Measurements from ENCODE around the gene ESRRA.
A peak's percentile ranks its signal among the peaks of the same experiment; 100 is the strongest.
"Not testable (repeated sequence)": the region's sequence is repeated elsewhere in the genome, so short reads cannot be mapped to it uniquely, and the experiment has no call there.

Gene ESRRA

DNA sequence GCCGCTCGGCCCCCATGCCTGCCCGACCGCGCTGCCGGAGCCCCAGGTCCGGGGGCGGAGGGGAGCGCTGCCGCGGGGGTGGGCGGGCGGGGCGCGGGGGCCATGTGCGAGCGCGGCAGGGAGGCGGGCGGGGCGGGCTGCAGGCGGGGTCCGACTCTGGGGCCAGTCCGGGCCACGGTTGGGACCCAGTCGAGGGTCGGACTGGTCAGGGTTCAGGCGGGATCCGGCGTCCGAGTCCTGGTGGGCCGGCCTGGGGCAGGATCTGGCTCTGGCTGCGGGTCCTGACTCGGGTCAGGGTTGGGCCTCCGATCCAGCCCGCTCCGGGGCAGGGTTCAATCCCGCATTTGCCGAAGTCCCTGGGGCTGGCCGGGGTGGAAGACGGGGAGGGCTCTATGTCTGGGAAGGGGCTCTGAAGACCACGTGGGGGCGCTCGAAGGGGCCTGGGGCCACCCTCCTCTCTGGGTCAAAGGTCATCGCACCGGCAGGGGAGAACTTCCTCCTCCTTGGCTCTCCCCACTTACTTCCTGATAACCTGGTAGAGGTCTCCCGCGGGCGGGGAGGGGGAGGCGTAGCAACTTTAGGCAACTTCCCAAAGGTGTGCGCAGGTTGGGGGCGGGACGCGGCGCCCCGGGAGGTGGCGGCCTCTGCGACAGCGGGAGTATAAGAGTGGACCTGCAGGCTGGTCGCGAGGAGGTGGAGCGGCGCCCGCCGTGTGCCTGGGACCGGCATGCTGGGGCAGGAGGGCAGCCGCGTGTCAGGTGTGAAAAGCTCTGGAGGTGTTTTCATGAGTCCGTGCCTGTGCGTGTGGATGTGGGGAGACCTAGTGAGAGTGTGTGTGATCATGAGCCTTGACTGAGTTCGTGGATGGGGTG is 603 bp downstream of the ESRRA start:
- DNase-seq (ENCODE audit: low read depth): no peak
- peak overlapping the region; percentile 72 for H3K4me3 ChIP-seq (ENCODE audit: low read depth, low read length)

DNA sequence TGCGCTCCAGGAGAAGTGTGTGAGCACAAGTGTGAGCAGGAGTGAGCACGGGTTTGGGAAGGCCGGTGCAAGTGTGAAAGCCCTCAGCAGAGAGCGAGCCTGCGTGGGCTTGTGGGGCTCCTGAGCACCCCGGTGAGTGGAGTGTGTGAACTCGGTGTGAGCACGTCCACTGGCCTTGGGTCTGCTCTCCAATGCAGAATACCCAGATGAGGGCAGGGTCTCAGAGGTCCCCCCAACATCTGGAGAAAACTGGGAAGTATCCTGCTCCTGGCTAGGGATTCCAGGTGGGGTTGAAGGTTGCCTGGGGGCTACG is 1.2 kb downstream of the ESRRA start:
- peak overlapping the region; percentile 72 for H3K4me3 ChIP-seq (ENCODE audit: low read depth, low read length)
- DNase-seq (ENCODE audit: low read depth): no peak

DNA sequence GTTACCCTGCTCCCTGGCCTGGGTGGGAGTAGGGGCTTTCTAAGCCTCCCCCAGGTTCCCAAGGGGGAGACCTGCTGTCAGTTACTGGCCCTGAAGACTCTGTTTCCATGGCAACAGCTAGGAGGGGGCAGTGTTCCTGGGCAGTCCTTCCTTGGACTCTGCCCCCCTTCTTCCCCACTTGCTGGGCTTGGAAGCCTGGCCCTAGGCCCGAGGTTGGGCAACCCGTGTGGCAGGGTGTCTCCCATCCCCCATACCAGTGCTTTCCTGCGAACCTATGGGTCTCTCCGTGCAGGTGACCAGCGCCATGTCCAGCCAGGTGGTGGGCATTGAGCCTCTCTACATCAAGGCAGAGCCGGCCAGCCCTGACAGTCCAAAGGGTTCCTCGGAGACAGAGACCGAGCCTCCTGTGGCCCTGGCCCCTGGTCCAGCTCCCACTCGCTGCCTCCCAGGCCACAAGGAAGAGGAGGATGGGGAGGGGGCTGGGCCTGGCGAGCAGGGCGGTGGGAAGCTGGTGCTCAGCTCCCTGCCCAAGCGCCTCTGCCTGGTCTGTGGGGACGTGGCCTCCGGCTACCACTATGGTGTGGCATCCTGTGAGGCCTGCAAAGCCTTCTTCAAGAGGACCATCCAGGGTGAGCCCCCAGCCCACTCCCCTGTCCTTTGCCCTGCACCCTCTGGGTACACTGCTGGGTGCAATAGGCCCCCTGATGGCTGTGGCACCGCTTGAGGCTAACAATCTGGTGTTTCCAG is 1.7 kb downstream of the ESRRA start:
- peak overlapping the region; percentile 72 for H3K4me3 ChIP-seq (ENCODE audit: low read depth, low read length)
- no peak for DNase-seq (ENCODE audit: low read depth)

DNA sequence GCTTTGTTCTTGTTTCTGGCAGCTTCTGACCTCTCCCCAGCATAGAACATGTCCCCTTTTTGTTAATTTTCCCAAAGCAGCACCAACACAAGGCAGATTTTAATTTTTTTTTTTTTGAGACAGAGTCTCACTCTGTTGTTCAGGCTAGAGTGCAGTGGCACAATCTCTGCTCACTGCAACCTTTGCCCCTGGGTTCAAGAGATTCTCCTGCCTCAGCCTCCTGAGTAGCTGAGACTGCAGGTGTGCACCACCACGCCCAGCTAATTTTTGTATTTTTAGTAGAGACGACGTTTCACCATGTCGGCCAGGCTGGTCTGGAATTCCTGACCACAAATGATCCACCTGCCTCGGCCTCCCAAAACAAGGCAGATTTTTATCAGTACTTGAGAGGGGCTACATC is 2.5 kb downstream of the ESRRA start:
- not testable (repeated sequence) for H3K4me3 ChIP-seq (ENCODE audit: low read depth, low read length); DNase-seq (ENCODE audit: low read depth)

DNA sequence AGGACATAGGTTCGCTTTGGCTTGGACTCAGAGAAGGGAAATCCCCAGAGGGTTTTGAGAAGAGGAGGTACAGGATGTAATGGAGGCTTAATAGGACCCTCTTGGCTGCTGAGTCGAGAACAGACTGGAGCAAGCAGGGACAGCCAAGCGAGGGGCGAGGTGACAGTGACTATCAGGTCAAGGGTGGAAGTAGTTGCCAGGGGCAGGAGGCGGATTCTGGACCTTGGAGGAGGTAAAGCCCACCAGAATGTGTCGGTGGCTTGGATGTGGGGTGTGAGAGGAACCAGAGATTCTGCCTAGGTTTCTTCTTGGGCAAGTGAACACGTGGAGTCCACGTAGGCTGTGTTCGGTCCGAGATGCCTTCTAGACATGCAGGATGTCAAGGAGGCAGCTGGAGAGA is 7.6 kb downstream of the ESRRA start:
- DNase-seq (ENCODE audit: low read depth): no peak
- H3K4me3 ChIP-seq (ENCODE audit: low read depth, low read length): no peak overlapping the region

DNA sequence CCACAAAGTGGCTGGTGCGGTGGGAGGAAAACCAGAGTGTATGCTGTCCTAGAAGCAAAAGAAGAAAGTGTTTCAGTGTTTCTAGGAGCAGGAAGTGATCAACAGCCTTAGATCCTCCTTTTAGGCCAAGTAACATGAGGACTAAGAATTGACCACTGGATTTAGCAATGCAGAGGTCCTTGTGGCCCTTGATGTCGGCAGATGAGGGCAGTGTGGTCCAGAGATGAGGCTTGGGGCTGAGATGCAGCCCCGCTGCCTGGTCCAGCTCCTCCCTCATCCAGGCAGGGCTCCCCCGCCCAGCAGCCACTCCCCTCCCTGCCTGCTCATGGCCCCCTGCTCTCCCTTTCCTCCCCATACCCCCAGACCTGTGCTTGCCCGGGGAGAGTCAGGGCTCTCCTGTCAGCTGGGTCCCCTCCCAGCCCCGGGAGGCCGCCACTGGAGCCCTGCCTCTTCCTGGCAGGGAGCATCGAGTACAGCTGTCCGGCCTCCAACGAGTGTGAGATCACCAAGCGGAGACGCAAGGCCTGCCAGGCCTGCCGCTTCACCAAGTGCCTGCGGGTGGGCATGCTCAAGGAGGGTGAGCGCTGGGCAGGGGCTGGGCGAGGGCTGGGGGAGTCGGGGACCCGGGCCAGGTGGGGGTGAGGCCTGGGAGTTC is 8.3 kb downstream of the ESRRA start:
- no peak overlapping the region for H3K4me3 ChIP-seq (ENCODE audit: low read depth, low read length)

DNA sequence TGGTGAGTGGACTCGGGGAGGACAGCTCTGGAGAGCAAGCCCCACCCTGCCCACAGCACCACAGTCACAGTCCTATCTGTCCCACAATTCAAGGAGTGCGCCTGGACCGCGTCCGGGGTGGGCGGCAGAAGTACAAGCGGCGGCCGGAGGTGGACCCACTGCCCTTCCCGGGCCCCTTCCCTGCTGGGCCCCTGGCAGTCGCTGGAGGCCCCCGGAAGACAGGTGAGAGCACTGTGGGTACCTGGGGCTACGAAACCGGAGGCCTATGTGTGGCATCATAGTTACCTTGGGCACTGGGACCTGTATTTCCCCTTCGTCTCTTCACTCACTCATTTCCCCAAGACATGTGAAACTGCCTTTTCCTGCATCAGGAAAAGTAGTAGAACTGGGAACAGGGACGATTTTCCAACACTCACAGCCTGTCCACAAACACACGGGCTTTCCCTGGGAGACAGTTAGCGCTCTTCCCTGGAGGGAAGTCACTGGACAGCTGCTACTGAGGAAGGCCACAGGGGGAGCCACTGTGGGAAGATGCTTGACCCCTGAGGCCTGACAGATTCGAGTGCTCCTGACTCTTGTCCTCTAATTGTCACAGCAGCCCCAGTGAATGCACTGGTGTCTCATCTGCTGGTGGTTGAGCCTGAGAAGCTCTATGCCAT is 9.0 kb downstream of the ESRRA start:
- DNase-seq (ENCODE audit: low read depth): no peak
- H3K4me3 ChIP-seq (ENCODE audit: low read depth, low read length): no peak overlapping the region

More for the DNA sequence above, 8.3 kb downstream of the ESRRA start:
- no peak for DNase-seq (ENCODE audit: low read depth)

DNA sequence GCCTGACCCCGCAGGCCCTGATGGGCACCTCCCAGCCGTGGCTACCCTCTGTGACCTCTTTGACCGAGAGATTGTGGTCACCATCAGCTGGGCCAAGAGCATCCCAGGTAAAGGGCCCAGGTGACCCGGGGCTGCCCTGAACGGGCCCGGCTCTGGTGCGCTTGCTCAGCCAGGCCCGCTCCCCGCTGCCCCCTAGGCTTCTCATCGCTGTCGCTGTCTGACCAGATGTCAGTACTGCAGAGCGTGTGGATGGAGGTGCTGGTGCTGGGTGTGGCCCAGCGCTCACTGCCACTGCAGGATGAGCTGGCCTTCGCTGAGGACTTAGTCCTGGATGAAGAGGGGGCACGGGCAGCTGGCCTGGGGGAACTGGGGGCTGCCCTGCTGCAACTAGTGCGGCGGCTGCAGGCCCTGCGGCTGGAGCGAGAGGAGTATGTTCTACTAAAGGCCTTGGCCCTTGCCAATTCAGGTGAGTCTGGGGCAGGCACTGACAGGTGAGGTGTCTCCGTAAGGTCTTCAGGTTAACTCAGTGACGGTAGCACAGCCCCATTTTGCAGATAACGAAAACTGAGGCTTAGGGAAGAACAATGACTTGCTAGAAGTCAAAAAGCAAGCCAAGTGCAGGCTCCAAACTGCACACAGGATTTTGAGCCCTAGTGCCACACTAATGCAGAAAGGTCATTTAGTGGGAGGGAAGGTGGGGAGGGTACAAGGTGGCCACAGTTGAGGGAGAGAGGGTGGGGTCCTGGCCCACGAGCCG is 9.7 kb downstream of the ESRRA start:
- no peak overlapping the region for H3K4me3 ChIP-seq (ENCODE audit: low read depth, low read length)
- no peak for DNase-seq (ENCODE audit: low read depth)

DNA sequence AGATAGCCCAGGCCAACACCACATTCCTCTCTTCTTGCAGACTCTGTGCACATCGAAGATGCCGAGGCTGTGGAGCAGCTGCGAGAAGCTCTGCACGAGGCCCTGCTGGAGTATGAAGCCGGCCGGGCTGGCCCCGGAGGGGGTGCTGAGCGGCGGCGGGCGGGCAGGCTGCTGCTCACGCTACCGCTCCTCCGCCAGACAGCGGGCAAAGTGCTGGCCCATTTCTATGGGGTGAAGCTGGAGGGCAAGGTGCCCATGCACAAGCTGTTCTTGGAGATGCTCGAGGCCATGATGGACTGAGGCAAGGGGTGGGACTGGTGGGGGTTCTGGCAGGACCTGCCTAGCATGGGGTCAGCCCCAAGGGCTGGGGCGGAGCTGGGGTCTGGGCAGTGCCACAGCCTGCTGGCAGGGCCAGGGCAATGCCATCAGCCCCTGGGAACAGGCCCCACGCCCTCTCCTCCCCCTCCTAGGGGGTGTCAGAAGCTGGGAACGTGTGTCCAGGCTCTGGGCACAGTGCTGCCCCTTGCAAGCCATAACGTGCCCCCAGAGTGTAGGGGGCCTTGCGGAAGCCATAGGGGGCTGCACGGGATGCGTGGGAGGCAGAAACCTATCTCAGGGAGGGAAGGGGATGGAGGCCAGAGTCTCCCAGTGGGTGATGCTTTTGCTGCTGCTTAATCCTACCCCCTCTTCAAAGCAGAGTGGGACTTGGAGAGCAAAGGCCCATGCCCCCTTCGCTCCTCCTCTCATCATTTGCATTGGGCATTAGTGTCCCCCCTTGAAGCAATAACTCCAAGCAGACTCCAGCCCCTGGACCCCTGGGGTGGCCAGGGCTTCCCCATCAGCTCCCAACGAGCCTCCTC is 10.6 kb downstream of the ESRRA start:
- H3K4me3 ChIP-seq (ENCODE audit: low read depth, low read length); DNase-seq (ENCODE audit: low read depth): not testable (repeated sequence)

DNA sequence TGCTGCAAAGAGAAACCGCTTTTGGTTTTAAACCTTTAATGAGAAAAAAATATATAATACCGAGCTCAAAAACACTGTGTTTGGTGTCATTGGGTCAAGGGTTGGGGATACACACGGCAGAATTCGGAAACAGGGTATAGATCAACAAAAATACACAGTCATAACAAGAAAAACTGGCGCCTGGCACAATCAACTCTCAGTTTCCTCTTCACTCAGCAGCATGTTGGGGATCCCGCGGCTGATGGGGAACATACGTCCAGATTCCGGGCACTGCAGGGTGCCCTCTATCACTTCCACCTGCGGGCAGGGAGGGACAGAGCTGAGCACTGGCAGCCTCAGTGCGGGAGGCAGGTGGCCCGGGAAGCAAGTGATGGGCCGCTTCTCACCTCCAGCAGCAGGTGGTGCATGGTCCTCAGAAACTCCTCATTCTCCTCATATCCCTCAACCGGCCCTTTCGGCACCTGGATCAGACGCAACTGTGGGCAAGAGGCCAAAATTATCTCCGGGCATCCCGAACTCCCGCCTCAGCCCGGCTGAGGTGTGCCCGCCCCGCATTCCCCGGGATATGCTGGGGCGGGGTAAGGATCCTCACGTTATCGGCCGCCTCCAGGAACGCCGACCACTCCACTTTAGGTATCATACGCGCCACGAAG is 11.5 kb downstream of the ESRRA start:
- DNase-seq (ENCODE audit: low read depth): no peak
- H3K4me3 ChIP-seq (ENCODE audit: low read depth, low read length): peak overlapping the region; percentile 75

DNA sequence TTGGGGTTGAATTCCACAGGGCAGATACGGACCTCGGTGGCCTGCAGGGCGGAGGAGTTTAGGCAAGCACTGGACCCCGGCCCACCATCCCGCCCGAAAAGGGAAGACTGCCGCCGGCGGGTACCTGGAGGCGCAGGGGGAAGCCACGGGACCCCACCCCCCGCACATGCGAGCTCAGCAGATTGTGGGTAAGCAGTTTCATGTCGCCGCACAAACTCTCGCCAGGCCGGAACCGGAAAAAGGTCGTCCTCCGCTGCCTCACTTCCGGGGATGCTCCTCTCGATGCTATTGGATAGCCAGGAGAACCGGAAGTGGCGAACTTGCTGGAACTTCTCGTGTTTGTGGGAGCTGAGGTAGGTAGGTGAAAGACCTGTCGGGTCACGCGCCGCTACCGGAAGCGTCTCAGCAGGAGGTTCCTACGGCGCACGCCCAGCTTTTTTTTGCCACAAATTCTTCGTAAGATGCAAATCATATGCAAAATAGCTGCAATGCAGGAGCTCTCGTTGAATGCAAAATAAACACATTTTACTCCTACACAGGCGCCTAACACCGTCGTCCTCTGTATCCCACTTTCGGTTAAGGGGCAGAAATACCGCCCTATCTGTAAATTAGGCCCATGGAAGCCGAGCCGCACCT is 12.1 kb downstream of the ESRRA start, which contains the start of gene TRMT112:
TSS of gene TRMT112 (minus strand) at position 235 of the 636 bp plus-strand sequence. CDS start at position 202, 33 bp downstream.
- H3K4me3 ChIP-seq (ENCODE audit: low read depth, low read length): peak within 1 kb of the TSS; percentile 75
- DNase-seq (ENCODE audit: low read depth): peak; percentile 81

DNA sequence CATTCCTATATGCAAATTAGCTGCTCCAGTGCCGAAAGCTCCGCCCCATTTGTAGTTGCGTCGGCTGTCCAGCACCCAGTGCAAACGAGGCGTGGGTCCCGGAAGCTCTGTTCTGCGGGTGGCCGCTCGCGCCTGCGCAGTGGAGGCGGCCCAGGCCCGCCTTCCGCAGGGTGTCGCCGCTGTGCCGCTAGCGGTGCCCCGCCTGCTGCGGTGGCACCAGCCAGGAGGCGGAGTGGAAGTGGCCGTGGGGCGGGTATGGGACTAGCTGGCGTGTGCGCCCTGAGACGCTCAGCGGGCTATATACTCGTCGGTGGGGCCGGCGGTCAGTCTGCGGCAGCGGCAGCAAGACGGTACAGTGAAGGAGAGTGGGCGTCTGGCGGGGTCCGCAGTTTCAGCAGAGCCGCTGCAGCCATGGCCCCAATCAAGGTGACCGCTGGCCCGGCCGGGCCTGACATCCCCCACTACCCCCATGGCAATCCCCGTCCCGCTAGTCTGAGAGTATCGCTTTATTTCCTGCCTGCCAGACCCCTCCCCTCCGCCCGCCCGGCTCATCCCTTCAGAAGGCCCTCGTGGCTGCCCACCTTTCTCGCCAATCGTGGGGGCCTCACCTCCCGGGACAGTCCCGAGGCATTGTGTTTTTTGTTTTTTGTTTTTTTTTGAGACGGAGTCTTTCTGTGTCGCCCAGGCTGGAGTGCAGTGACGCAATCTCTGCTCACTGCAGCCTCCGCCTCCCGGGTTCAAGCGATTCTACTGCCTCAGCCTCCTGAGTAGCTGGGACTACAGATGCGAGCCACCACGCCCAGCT is 12.8 kb downstream of the ESRRA start, which contains the start of gene PRDX5:
TSS of gene PRDX5 (plus strand) at position 161 of the 805 bp plus-strand sequence. CDS start at position 256, 95 bp downstream.
- DNase-seq (ENCODE audit: low read depth): peak; percentile 76
- peak within 1 kb of the TSS; percentile 75 for H3K4me3 ChIP-seq (ENCODE audit: low read depth, low read length)

DNA sequence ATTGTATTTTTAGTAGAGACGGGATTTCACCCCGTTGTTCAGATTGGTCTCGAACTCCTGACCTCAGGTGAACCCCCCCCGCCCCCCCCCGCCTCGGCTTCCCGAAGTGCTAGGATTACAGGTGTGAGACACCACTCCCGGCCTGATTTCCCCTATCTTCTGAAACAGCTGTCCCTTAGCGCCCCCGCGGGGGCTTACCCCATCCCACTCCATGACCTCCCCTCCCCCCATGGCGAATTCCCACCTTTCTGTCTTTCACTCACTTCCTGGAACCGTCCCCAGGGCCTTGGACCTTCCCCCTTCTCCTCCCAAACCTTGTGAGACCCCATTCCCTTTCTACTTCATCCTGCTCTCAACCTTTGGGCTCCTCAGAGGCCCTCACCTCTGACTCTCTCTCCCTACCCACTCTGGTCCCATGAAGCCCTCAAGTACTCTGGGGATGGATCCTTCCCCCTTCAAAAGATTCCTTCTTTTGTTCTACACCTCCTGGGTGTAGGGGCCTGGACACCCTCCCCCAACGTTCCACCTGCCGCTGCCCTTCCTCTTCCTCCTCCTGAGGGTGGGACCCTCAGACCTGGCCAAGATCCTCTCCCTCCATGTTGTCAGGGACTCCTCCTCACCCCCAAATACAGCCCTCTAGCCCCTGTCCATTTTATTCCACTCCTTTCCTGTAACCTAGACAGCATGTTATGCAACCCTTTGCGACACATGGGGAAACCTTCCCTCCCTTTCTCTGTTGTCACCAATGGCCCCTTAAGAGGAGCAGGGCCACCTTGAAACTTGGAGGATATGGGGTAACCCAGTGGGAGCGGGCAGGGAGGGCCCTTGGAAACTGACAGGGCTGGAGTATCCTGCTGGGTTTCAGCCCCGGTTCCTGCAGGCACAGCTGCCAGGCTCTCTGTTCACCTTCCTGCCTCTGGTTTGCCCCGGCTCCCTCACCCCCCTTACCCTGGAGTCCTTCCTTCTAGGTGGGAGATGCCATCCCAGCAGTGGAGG is 13.7 kb downstream of the ESRRA start:
- H3K4me3 ChIP-seq (ENCODE audit: low read depth, low read length): peak overlapping the region; percentile 75
- DNase-seq (ENCODE audit: low read depth): no peak

DNA sequence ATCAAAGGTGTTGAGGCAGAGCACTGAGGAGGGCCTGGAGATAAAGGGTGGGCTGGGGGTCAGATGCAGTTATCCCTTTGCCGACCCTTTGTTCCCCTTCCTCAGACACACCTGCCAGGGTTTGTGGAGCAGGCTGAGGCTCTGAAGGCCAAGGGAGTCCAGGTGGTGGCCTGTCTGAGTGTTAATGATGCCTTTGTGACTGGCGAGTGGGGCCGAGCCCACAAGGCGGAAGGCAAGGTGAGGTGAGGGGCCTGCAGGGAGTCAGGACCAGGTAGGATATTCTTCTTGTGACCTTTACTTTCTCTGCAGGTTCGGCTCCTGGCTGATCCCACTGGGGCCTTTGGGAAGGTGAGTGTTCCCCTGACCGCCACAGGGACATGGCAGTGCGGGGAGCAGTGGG is 15.2 kb downstream of the ESRRA start:
- no peak for DNase-seq (ENCODE audit: low read depth)
- no peak overlapping the region for H3K4me3 ChIP-seq (ENCODE audit: low read depth, low read length)

DNA sequence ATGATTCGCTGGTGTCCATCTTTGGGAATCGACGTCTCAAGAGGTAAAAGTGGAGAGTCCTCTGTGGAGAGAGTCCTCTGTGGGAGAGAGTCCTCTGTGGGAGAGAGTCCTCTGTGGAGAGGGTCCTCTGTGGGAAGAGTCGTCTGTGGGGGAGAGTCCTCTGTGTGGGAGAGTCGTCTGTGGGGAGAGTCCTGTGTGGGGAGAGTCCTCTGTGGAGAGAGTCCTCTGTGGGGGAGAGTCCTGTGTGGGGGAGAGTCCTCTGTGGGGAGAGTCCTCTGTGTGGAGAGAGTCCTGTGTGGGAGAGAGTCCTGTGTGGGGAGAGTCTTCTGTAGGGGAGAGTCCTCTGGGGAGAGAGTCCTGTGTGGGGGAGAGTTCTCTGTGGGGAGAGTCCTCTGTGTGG is 15.7 kb downstream of the ESRRA start:
- H3K4me3 ChIP-seq (ENCODE audit: low read depth, low read length): no peak overlapping the region
- no peak for DNase-seq (ENCODE audit: low read depth)
